Measurements from ENCODE around the gene KCNJ15.
"Not testable (repeated sequence)": the region's sequence is repeated elsewhere in the genome, so short reads cannot be mapped to it uniquely, and the experiment has no call there.

KCNJ15 gene

GRCh38 chr21:38239672-38240071, 17.1 kb upstream of the KCNJ15 start:
- H3K27ac Mint-ChIP-seq = no peak overlapping the region
- H3K4me3 Mint-ChIP-seq = no peak overlapping the region
- ATAC-seq = no peak
- peaks cover 15% of the 10 kb centered on the region for H3K27me3 Mint-ChIP-seq
- no peaks in the 10 kb centered on the region for H3K4me1 Mint-ChIP-seq
- H3K36me3 Mint-ChIP-seq = no peaks in the 10 kb centered on the region
- H3K9me3 Mint-ChIP-seq = no peaks in the 10 kb centered on the region

GRCh38 chr21:38240129-38240528, 16.7 kb upstream of the KCNJ15 start:
- Mint-ChIP-seq H3K27ac (no peak overlapping the region), H3K36me3 (no peaks in the 10 kb centered on the region), H3K4me1 (no peaks in the 10 kb centered on the region), H3K9me3 (no peaks in the 10 kb centered on the region), H3K27me3 (peaks cover 19% of the 10 kb centered on the region), H3K4me3 (no peak overlapping the region)
- ATAC-seq = no peak

- H3K27me3 Mint-ChIP-seq = peaks cover 23% of the 10 kb centered on the region
- H3K27ac Mint-ChIP-seq = no peak overlapping the region
- H3K4me1 Mint-ChIP-seq = no peaks in the 10 kb centered on the region
- H3K36me3 Mint-ChIP-seq = no peaks in the 10 kb centered on the region
- H3K9me3 Mint-ChIP-seq = peaks cover 3% of the 10 kb centered on the region
- no peak for ATAC-seq
- H3K4me3 Mint-ChIP-seq = no peak overlapping the region
Measured at GRCh38 chr21:38241029-38241740, 15.6 kb upstream of the KCNJ15 start.

GRCh38 chr21:38242061-38242460, 14.7 kb upstream of the KCNJ15 start:
- Mint-ChIP-seq H3K4me1 (no peaks in the 10 kb centered on the region), H3K4me3 (no peak overlapping the region), H3K9me3 (peaks cover 5% of the 10 kb centered on the region), H3K27ac (no peak overlapping the region), H3K36me3 (no peaks in the 10 kb centered on the region), H3K27me3 (peaks cover 23% of the 10 kb centered on the region)
- ATAC-seq = no peak

GRCh38 chr21:38243732-38244406, 12.9 kb upstream of the KCNJ15 start:
- Mint-ChIP-seq H3K9me3 (peaks cover 9% of the 10 kb centered on the region), H3K4me3 (no peak overlapping the region), H3K27ac (no peak overlapping the region), H3K27me3 (peaks cover 23% of the 10 kb centered on the region), H3K4me1 (no peaks in the 10 kb centered on the region), H3K36me3 (no peaks in the 10 kb centered on the region)
- no peak for ATAC-seq

- Mint-ChIP-seq H3K4me3 (no peak overlapping the region), H3K27me3 (peaks cover 23% of the 10 kb centered on the region), H3K27ac (no peak overlapping the region), H3K36me3 (no peaks in the 10 kb centered on the region), H3K9me3 (peaks cover 9% of the 10 kb centered on the region), H3K4me1 (no peaks in the 10 kb centered on the region)
- ATAC-seq = no peak
Measured at GRCh38 chr21:38244407-38244787, 12.4 kb upstream of the KCNJ15 start.

- no peak overlapping the region for H3K4me3 Mint-ChIP-seq
- ATAC-seq = no peak
- H3K4me1 Mint-ChIP-seq = no peaks in the 10 kb centered on the region
- peaks cover 9% of the 10 kb centered on the region for H3K9me3 Mint-ChIP-seq
- peaks cover 23% of the 10 kb centered on the region for H3K27me3 Mint-ChIP-seq
- no peaks in the 10 kb centered on the region for H3K36me3 Mint-ChIP-seq
- H3K27ac Mint-ChIP-seq = no peak overlapping the region
Measured at GRCh38 chr21:38244885-38245869, 11.6 kb upstream of the KCNJ15 start.

GRCh38 chr21:38246511-38246910, 10.3 kb upstream of the KCNJ15 start:
- H3K27me3 Mint-ChIP-seq = peaks cover 23% of the 10 kb centered on the region
- H3K9me3 Mint-ChIP-seq = peaks cover 9% of the 10 kb centered on the region
- H3K36me3 Mint-ChIP-seq = no peaks in the 10 kb centered on the region
- H3K4me1 Mint-ChIP-seq = no peaks in the 10 kb centered on the region
- no peak overlapping the region for H3K4me3 Mint-ChIP-seq
- no peak overlapping the region for H3K27ac Mint-ChIP-seq
- no peak for ATAC-seq

- not testable (repeated sequence) for ATAC-seq, H3K4me1 Mint-ChIP-seq, H3K27ac Mint-ChIP-seq, H3K9me3 Mint-ChIP-seq, H3K4me3 Mint-ChIP-seq, H3K36me3 Mint-ChIP-seq
- H3K27me3 Mint-ChIP-seq = peaks cover 21% of the 10 kb centered on the region
Measured at GRCh38 chr21:38247054-38247453, 9.7 kb upstream of the KCNJ15 start.

GRCh38 chr21:38247738-38248510, 8.9 kb upstream of the KCNJ15 start:
- H3K9me3 Mint-ChIP-seq = peaks cover 9% of the 10 kb centered on the region
- H3K27ac Mint-ChIP-seq = no peak overlapping the region
- H3K4me3 Mint-ChIP-seq = no peak overlapping the region
- no peaks in the 10 kb centered on the region for H3K4me1 Mint-ChIP-seq
- H3K27me3 Mint-ChIP-seq = peaks cover 12% of the 10 kb centered on the region
- no peak for ATAC-seq
- H3K36me3 Mint-ChIP-seq = no peaks in the 10 kb centered on the region

- Mint-ChIP-seq H3K4me3 (no peak overlapping the region), H3K9me3 (peaks cover 9% of the 10 kb centered on the region), H3K27me3 (peaks cover 12% of the 10 kb centered on the region), H3K4me1 (no peaks in the 10 kb centered on the region), H3K36me3 (no peaks in the 10 kb centered on the region), H3K27ac (no peak overlapping the region)
- ATAC-seq = no peak
Measured at GRCh38 chr21:38249256-38249655, 7.5 kb upstream of the KCNJ15 start.

- Mint-ChIP-seq H3K27ac (no peak overlapping the region), H3K4me1 (no peaks in the 10 kb centered on the region), H3K4me3 (no peak overlapping the region), H3K9me3 (peaks cover 9% of the 10 kb centered on the region), H3K36me3 (no peaks in the 10 kb centered on the region), H3K27me3 (peaks cover 7% of the 10 kb centered on the region)
- no peak for ATAC-seq
Measured at GRCh38 chr21:38249696-38250278, 7.0 kb upstream of the KCNJ15 start.

GRCh38 chr21:38250991-38251418, 5.8 kb upstream of the KCNJ15 start:
- Mint-ChIP-seq H3K36me3 (no peaks in the 10 kb centered on the region), H3K27me3 (no peaks in the 10 kb centered on the region), H3K27ac (no peak overlapping the region), H3K9me3 (peaks cover 6% of the 10 kb centered on the region), H3K4me3 (no peak overlapping the region), H3K4me1 (no peaks in the 10 kb centered on the region)
- no peak for ATAC-seq

GRCh38 chr21:38254970-38255369, 1.8 kb upstream of the KCNJ15 start:
- Mint-ChIP-seq H3K4me1 (no peaks in the 10 kb centered on the region), H3K27me3 (no peaks in the 10 kb centered on the region), H3K36me3 (no peaks in the 10 kb centered on the region), H3K9me3 (no peaks in the 10 kb centered on the region), H3K4me3 (no peak overlapping the region), H3K27ac (no peak overlapping the region)
- ATAC-seq = no peak

All from stimulated activated memory B cell treated with anti-CD40 and anti-IgM and Interleukin-4, amounts not matched to agents 10 μg/mL and 1 μg/mL and 100 μg/mL, for 72 hours (primary cell).